HCT116 (cell line): ENCODE results near the gene UVRAG.

Source experiments
- EZH2 ChIP-seq: fragments of 200-600 bp; sonication (generic); IDR thresholded peaks from 2 replicates; pipeline ENCODE4 v1.6.1; 2017; ENCODE audit warnings: antibody characterized with exemption, mixed run types
- RAD21 ChIP-seq: IDR thresholded peaks from 2 replicates; pipeline ENCODE4 v1.6.1; 2012; ENCODE audit warnings: low read depth, mild to moderate bottlenecking
- SRF ChIP-seq: IDR thresholded peaks from 2 replicates; pipeline ENCODE4 v1.6.1; 2012; ENCODE audit warnings: low read depth
- TCF7L2 ChIP-seq: IDR thresholded peaks from 2 replicates; pipeline ENCODE4 v1.7.0; 2011; ENCODE audit warnings: borderline replicate concordance, inconsistent platforms; ENCODE audit not compliant: insufficient read depth, insufficient read length; ENCODE audit errors: extremely low read depth
- TF ChIP-seq, protein P1 (sequence below), 3 experiments: fragments of 200-600 bp in 1 of 3; sonication (generic) in 1 of 3; IDR thresholded peaks in 2 of 3; conservative IDR thresholded peaks in 1 of 3; 2 replicates each; pipeline ENCODE4 v1.5.1; 2012 to 2017; ENCODE audit warnings: low read depth in 2 of 3, low read length in 2 of 3, antibody characterized with exemption in 1 of 3, borderline replicate concordance in 1 of 3, control low read depth in 1 of 3, mild to moderate bottlenecking in 1 of 3, mixed read lengths in 1 of 3, mixed run types in 1 of 3, moderate library complexity in 1 of 3; ENCODE audit not compliant: insufficient read depth in 1 of 3
- TF ChIP-seq, protein P2 (sequence below): IDR thresholded peaks from 2 replicates; pipeline ENCODE4 v1.6.1; 2011; ENCODE audit warnings: mild to moderate bottlenecking, low read length, moderate library complexity; ENCODE audit not compliant: insufficient replicate concordance; ENCODE audit errors: extremely low read depth

DNA sequence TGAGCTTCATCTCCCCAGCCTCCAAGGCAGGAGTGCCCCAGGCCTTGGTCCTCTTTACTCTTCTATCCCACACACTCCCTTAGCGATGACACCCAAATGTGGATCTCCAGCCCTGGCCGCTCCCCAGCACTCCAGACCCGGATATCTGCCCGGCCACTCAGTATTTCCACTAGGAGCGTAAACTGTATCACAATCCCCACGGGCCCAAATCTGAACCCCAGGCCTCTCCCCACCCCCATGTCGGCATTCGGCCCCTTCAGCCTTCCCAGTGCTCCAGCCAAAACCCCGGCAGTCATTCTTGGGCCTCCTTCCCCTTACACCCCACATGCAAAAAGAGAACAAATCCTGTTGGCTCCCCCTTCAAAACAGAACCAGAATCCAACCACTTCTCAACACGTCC is 370.5 kb downstream of the UVRAG start:
- TF ChIP-seq, protein P1, sequence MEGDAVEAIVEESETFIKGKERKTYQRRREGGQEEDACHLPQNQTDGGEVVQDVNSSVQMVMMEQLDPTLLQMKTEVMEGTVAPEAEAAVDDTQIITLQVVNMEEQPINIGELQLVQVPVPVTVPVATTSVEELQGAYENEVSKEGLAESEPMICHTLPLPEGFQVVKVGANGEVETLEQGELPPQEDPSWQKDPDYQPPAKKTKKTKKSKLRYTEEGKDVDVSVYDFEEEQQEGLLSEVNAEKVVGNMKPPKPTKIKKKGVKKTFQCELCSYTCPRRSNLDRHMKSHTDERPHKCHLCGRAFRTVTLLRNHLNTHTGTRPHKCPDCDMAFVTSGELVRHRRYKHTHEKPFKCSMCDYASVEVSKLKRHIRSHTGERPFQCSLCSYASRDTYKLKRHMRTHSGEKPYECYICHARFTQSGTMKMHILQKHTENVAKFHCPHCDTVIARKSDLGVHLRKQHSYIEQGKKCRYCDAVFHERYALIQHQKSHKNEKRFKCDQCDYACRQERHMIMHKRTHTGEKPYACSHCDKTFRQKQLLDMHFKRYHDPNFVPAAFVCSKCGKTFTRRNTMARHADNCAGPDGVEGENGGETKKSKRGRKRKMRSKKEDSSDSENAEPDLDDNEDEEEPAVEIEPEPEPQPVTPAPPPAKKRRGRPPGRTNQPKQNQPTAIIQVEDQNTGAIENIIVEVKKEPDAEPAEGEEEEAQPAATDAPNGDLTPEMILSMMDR (IDR thresholded peaks at IDR 0.05 in 2 of 3, conservative IDR thresholded peaks at IDR 0.05 in 1 of 3; ENCODE audit: borderline replicate concordance in 1 of 3, insufficient read depth in 1 of 3, low read depth in 2 of 3, low read length in 2 of 3) = no peak
- TF ChIP-seq RAD21 (no peak), EZH2 (no peak), TCF7L2 (no peak), SRF (no peak)
- TF ChIP-seq, protein P2, sequence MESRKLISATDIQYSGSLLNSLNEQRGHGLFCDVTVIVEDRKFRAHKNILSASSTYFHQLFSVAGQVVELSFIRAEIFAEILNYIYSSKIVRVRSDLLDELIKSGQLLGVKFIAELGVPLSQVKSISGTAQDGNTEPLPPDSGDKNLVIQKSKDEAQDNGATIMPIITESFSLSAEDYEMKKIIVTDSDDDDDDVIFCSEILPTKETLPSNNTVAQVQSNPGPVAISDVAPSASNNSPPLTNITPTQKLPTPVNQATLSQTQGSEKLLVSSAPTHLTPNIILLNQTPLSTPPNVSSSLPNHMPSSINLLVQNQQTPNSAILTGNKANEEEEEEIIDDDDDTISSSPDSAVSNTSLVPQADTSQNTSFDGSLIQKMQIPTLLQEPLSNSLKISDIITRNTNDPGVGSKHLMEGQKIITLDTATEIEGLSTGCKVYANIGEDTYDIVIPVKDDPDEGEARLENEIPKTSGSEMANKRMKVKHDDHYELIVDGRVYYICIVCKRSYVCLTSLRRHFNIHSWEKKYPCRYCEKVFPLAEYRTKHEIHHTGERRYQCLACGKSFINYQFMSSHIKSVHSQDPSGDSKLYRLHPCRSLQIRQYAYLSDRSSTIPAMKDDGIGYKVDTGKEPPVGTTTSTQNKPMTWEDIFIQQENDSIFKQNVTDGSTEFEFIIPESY = no peak
